ENCODE results near the gene KLHL18.

The KLHL18 gene

GRCh38 chr3:47340866-47341265 lies 58.1 kb downstream of the KLHL18 start:
- Histone ChIP-seq H3K9me3 (ENCODE audit: severe bottlenecking) (no peaks in the 10 kb centered on the region), H3K36me3 (peaks cover 56% of the 10 kb centered on the region), H3K4me3 (ENCODE audit: low read depth, low read length) (no peak overlapping the region), H3K27me3 (ENCODE audit: insufficient read depth, low read depth, severe bottlenecking) (no peaks in the 10 kb centered on the region), H3K27ac (no peak overlapping the region)
- no peak for TF ChIP-seq CTCF (IDR thresholded peaks at IDR 0.05; ENCODE audit: low read depth, low read length)
- DNase-seq, result no peak

GRCh38 chr3:47342151-47342550 lies 59.4 kb downstream of the KLHL18 start:
- H3K27ac ChIP-seq, result no peak overlapping the region
- no peak for DNase-seq
- H3K4me3 ChIP-seq (ENCODE audit: low read depth, low read length), result no peak overlapping the region
- H3K27me3 ChIP-seq (ENCODE audit: insufficient read depth, low read depth, severe bottlenecking), result no peaks in the 10 kb centered on the region
- H3K36me3 ChIP-seq, result peaks cover 44% of the 10 kb centered on the region
- TF ChIP-seq CTCF (IDR thresholded peaks at IDR 0.05; ENCODE audit: low read depth, low read length), result no peak
- H3K9me3 ChIP-seq (ENCODE audit: severe bottlenecking), result no peaks in the 10 kb centered on the region

- Histone ChIP-seq H3K27ac (no peak overlapping the region), H3K27me3 (ENCODE audit: insufficient read depth, low read depth, severe bottlenecking) (no peaks in the 10 kb centered on the region), H3K36me3 (peaks cover 37% of the 10 kb centered on the region), H3K9me3 (ENCODE audit: severe bottlenecking) (no peaks in the 10 kb centered on the region), H3K4me3 (ENCODE audit: low read depth, low read length) (no peak overlapping the region)
- DNase-seq, result no peak
- TF ChIP-seq CTCF (IDR thresholded peaks at IDR 0.05; ENCODE audit: low read depth, low read length), result no peak
Measured at GRCh38 chr3:47342812-47343211, 60.1 kb downstream of the KLHL18 start.

- no peak for TF ChIP-seq CTCF (IDR thresholded peaks at IDR 0.05; ENCODE audit: low read depth, low read length)
- H3K27me3 ChIP-seq (ENCODE audit: insufficient read depth, low read depth, severe bottlenecking), result no peaks in the 10 kb centered on the region
- H3K36me3 ChIP-seq, result peaks cover 31% of the 10 kb centered on the region
- no peak for DNase-seq
- no peaks in the 10 kb centered on the region for H3K9me3 ChIP-seq (ENCODE audit: severe bottlenecking)
- H3K27ac ChIP-seq, result no peak overlapping the region
- H3K4me3 ChIP-seq (ENCODE audit: low read depth, low read length), result no peak overlapping the region
Measured at GRCh38 chr3:47343471-47343971, 60.8 kb downstream of the KLHL18 start.

- Histone ChIP-seq H3K27ac (no peak overlapping the region), H3K4me3 (ENCODE audit: low read depth, low read length) (no peak overlapping the region), H3K36me3 (peaks cover 18% of the 10 kb centered on the region), H3K9me3 (ENCODE audit: severe bottlenecking) (no peaks in the 10 kb centered on the region), H3K27me3 (ENCODE audit: insufficient read depth, low read depth, severe bottlenecking) (no peaks in the 10 kb centered on the region)
- DNase-seq, result no peak
- TF ChIP-seq CTCF (IDR thresholded peaks at IDR 0.05; ENCODE audit: low read depth, low read length), result no peak
Measured at GRCh38 chr3:47344971-47345370, 62.2 kb downstream of the KLHL18 start.

GRCh38 chr3:47347217-47347801 lies 64.6 kb downstream of the KLHL18 start:
- Histone ChIP-seq H3K9me3 (ENCODE audit: severe bottlenecking) (no peaks in the 10 kb centered on the region), H3K27ac (no peak overlapping the region), H3K27me3 (ENCODE audit: insufficient read depth, low read depth, severe bottlenecking) (no peaks in the 10 kb centered on the region), H3K4me3 (ENCODE audit: low read depth, low read length) (no peak overlapping the region), H3K36me3 (peaks cover 10% of the 10 kb centered on the region; the same call in 1 of the 2 replicates)
- no peak for TF ChIP-seq CTCF (IDR thresholded peaks at IDR 0.05; ENCODE audit: low read depth, low read length)
- no peak for DNase-seq
